Stimulated activated CD8-positive, alpha-beta memory T cell treated with anti-CD3 and anti-CD28 coated beads, Interleukin-15, amount 100 ng/mL, for 1 hour (primary cell): Measurements from ENCODE around the gene EXOC4.
"Not testable (repeated sequence)": the region's sequence is repeated elsewhere in the genome, so short reads cannot be mapped to it uniquely, and the experiment has no call there.

Experiments
- DNase-seq: peaks from one replicate; pipeline ENCODE4 v3.0.0-alpha.2; 2020; ENCODE audit warnings: low read depth

Gene EXOC4

DNA sequence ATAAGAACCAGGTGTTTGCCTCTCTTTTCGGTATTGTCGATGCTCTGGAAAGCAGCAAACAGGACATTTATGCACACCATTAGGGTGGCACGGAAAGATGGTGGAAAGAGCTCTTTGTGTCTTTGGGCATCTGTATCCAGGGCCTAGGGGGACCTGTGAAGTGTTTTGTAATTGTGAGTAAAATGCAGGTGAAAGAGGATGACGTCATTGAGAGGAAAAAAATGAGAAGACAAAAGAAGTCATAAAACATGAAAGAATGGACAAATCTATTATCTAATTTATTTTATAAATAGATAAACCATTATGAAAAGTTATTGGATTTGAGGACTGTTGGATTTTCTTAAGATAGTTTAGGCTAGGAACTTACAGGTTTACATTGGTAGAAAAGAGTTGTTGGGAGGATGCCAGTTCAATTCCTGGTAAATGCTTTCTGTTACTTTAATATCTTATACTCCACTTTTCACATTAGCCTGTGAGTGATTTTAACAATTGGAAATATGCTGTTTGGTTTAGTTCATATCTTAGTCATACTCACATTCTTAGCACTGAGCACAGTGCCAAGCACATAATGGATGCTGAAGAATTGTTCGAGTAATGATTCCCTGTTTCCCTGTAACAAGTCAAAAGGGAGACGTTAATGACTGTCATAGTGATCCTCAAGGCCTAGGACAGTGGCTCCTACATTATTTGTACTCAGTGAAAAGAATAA, 62.6 kb downstream of the EXOC4 start:
- no peak for DNase-seq

DNA sequence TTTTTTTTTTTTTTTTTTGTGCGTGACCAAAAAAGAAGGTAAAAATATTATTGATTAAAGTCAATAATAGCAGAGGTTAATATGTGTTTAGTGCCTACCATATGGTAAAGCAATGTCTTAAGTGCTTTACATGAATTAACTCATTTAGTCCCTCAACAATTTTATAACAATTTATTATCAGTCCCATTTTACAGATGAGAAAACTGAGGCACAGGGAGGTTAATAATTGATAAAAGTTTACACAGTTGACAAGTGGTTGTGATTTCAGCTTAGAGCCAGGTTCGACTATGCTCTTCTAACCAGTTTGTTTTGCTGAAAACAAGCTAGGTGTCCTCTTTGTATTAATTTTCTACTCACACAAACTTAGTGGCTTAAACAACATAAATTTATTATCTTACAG, 67.0 kb downstream of the EXOC4 start:
- no peak for DNase-seq

DNA sequence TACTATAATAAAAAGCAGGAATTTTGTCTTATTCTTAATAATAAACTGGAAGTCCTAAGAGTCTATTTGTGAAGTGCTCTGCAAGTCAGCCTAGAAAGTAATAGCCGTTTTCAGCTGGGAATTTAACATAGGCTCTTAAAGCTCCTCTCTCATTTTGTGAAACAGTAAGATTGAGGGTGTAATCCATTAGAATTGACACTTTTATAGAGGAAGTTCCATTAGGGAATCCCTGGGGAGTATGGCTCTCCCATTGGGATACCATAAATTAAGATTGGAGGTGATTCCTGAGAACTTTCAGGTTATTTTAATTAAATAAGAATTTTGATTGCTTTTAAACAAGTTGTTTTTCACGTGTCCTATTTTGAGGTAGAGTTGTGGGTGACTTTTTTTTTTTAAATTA, 68.0 kb downstream of the EXOC4 start:
- DNase-seq, result no peak

DNA sequence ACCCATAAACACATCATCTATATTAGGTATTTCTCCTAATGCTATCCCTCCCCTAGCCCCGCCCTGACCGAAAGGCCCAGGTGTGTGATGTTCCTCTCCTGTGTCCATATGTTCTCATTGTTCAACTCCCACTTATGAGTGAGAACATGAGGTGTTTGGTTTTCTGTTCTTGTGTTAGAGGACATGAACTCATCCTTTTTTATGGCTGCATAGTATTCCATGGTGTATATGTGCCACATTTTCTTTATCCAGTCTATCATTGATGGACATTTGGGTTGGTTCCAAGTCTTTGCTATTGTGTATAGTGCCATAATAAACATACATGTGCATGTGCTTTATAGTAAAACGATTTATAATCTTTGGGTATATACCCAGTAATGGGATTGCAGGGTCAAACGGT, 68.5 kb downstream of the EXOC4 start:
- DNase-seq, result not testable (repeated sequence)

DNA sequence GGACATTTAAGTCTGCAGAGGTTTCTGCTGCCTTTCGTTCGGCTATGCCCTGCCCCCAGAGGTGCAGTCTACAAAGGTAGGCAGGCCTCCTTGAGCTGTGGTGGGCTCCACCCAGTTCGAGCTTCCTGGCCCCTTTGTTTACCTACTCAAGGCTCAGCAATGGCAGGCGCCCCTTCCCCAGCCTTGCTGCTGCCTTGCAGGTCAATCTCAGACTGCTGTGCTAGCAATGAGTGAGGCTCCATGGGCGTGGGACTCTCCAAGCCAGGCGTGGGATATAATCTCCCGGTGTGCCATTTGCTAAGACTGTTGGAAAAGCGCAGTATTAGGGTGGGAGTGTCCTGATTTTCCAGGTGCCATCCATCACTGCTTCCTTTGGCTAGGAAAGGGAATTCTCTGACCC, 73.9 kb downstream of the EXOC4 start:
- not testable (repeated sequence) for DNase-seq

DNA sequence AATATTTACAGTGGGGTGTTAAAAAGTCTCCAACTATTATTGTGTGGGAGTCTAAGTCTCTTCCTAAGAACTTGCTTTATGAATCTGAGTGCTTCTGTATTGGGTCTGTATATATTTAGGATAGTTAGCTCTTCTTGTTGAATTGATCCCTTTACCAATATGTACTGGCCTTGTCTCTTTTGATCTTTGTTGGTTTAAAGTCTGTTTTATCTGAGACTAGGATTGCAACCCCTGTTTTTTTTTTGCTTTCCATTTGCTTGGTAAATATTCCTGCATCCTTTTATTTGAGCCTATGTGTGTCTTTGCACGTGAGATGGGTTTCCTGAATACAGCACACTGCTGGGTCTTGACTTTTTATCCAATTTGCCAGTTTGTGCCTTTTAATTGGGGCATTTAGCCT, 75.1 kb downstream of the EXOC4 start:
- not testable (repeated sequence) for DNase-seq

DNA sequence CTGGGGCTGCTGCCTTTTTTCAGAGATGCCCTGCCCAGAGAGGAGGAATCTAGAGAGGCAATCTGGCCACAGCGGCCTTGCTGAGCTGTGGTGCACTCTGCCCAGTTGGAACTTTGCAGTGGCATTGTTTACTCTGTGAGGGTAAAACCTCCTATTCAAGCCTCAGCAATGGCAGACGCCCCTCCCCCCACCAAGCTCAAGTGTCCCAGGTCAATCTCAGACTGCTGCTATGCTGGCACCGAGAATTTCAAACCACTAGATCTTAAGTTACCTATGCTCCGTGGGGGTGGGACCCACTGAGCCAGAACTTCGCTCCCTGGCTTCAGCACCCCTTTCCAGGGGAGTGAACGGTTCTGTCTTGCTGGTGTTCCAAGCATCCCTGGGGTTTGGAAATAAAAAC, 77.2 kb downstream of the EXOC4 start:
- DNase-seq, result no peak

DNA sequence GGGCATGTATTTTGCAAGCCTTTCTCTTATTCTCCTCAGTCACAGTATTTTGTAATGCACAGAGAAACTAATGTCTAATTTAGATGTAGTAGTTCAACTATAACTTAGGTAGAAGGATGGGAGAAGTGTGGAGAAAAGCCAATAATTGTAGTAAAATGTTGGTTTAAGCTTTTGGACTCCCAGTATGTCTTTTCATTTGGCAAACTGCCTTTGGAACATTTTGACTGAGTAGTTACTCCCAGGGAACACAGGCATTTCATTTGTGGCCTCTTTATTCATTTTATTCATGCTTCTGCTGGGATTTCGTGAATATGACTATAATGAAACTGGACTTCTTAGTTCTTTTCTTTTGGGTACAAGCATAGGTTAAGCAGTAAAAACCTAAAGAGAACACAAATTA, 79.0 kb downstream of the EXOC4 start:
- no peak for DNase-seq

DNA sequence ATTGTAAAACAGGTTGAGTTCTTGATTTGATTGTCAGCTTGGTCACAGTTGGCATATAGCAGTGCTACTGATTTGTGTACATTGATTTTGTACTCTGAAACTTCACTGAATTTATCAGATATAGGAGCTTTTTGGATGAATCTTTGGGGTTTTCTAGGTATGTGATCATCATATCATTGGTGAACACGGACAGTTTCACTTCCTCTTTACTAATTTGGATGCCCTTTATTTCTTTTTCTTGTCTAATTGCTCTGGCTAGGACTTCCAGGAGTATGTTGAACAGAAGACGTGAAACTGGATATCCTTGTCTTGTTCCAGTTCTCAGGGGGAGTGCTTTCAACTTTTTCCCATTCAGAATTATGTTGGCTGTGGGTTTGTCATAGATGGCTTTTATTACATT, 86.9 kb downstream of the EXOC4 start:
- DNase-seq, result no peak

DNA sequence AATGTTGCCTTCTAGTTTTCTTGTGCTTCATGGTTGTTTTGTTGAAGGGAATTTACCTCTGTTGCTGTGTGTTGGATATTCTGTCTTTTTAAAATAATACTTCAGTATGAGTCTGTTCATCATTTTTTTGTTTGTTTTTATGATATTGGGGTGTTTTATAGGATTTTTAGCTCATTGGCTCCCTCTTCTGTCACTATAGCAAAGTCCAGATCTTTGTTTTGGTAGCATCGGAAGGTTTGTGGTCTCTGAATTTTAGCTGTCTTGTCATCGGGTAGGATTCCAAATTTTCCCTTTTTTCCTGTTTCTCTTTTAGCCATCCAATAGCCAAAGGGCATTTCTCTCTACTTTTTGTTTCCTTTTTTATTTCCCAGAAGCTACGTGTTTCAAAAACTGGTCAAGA, 91.4 kb downstream of the EXOC4 start:
- no peak for DNase-seq

DNA sequence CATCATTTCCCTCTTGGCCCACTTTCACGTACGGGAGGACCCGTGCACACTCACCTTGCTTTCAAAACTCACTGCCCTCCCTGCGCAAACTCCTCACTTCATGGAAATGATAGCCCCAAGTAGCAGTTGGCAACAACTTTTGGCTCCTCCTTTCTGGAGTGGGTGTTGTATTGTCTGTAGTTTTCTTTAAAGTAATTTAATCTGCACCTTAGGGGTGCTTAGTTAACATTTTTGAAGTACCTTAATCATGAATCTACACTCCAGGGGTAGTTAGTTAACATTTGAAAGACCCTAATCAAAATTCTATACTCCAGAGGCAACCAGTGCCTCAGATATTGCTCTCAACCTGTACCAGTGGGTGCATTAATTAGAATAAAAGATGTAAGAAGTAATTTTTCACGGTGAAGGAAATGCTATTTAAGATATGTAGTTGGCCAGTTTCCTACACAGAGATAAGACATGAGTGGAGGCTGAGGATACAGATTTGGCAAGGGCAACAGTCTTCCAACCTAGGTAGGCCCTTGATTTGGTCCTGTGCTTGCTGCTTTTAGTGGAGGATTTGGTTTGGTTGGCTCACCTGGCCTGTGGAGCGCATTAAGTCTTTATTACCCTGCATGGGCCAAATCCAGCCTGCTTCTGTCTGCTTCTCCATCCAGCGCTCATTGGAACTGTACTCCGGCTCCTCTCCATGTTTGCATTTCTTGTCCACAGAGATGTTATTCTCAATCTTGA, 93.0 kb downstream of the EXOC4 start:
- no peak for DNase-seq

DNA sequence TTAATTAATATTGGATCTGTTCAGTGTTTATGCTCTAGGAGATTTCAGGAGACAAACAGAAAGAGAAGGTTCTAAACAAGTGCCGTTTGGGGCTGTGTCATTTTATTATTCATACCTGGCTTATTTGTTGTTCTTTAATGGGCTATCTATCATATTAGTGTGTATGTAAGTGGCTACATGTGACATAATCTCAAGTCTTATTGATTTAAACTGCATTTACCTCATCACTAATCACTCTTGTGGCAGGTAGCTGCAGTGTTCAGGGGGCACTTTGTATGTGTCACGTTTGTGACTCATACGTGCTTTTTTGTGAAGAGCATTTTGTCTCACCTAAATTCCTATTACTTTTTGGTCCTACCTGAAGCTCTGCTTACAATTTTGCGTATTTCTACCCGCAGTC, 95.4 kb downstream of the EXOC4 start:
- DNase-seq, result no peak

DNA sequence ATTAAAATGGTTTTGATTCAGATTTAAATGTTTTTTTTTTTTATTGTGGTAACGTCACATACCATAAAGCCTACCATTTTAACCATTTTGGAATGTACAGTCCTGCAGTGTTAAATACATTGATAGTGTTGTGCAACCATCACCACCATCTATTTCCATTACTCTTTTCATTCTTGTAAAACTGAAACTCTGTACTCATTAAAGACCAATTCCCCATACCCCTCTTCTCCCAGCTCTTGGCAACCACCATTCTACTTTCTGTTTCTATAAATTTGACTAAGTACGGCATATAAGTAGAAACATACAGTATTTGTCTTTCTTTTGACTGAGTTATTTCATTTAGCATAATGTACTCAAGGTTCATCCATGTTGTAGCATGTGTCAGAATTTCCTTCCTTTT, 96.2 kb downstream of the EXOC4 start:
- no peak for DNase-seq

DNA sequence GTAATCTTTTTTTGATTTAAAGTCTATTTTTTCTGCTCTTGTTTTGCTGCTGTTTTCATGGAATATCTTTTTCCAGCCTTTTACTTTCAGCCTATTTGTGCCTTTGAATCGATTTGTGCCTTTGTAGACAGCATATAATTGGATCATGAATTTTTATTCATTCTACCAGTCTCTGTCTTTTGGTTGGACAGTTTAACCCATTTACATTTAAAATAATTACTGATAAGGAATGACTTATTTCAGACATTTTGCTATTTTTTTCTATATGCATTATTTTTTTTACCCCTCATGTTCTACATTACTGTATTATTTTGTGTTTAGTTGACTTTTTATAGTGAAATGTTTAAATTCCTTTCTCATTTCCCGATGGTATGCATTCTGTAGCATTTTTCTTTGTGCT, 99.6 kb downstream of the EXOC4 start:
- no peak for DNase-seq

DNA sequence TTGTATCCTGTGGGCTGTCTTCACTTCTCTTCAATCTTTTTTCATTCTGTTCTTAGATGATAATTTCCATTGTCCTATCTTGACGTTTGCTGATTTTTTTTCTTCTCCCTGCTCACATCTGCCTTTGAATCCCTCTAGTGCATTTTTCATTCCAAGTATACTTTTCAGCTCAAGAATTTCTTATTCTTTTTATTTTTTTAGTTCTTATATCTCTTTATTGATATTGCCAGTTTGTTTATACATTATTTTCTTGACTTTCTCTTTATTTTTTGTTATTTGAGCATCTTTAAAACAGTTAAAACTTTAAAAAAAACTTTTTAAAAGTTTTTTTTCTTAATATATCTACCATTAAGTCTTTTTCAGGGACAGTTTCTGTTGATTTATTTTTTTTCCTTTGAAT, 100.9 kb downstream of the EXOC4 start:
- DNase-seq, result no peak

DNA sequence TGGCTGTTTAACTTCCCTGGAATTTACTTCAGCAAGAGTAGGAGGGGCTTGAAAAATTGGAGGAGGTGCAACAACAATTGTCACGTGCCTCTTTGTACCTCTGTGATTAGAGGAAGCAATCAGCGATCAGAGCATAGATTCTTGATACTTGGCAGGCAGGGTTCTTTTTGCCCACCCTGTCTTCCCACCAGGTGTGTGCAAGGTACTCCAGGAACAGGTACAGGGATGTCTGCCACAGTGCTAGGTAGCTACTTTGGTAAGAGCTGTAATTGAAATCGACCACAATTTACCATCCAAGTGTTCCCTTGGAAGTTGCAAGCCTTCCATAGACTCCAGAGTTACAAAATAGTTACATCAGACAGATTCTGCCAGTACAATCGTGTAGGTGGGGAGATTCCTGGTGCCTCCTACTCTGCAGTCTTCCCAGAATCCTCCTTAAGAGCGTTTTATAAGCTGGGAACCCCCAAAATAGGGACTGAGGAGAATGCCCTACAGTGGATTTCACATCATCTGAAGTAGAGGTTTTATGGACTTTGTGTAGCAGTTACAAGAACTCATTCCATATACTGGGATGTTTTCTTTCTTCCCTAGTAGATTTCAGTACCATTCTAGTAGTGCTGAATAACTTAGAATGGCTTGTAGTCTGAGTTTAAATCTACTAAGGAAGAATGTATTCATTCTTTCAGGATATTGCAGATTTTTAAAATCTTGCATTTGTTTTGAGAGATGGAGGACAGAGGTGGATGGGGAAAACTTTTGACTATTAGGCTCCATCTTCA, 101.9 kb downstream of the EXOC4 start:
- no peak for DNase-seq

DNA sequence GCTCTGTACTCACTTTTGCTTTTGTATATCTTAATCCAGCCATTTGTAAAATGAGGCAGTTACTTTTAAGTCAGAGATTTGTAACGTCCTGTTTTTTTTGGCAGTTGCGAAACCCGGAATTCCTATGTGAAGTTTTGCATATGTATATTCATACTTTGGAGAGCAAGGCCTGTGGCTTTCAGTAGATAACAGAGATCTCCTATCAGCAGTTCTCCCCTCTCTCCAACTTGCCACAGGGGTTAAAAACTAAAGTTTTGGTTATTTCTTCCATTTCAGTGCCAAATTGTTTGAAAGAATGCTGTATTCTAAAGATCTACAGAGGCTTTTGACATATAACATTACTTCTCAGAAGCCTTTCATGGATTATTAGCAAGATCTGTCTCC, 102.4 kb downstream of the EXOC4 start:
- DNase-seq, result no peak

DNA sequence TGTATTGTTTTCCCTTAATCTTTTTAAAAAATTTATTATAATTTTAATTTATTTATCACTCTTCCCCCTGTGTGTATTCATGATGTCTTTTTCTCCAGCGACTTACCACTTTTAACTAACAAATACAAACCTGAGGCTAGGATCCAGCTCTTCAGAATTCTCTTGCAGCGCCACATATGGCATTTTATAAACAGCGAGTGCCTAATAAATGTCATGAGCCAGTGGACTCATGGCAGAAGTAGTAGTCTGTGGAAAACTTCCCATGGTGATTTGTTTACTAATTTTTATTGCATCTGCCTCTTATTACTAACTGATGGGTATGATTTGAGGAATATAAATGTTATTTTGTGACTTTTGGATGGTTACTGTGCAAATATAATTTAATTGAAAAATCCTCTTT, 102.9 kb downstream of the EXOC4 start:
- DNase-seq, result no peak

DNA sequence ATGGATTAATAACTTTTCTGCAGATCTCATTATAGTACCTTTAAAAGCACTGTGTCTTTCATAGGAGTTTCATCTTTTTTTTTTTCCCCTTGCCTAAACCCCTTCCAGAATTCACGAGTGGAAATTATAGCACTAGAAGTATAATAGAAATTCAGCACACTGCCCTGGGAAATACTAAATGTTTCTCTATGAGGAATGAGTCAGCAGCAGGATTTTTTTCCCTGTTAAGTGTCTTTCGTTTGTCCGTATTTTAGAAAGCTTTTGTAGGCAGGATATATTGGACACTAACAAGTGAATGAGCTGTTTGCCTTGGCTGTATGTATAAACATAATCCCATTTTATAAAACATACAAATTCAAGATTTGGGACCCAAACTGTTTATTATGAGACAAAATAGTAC, 105.8 kb downstream of the EXOC4 start:
- DNase-seq, result no peak

DNA sequence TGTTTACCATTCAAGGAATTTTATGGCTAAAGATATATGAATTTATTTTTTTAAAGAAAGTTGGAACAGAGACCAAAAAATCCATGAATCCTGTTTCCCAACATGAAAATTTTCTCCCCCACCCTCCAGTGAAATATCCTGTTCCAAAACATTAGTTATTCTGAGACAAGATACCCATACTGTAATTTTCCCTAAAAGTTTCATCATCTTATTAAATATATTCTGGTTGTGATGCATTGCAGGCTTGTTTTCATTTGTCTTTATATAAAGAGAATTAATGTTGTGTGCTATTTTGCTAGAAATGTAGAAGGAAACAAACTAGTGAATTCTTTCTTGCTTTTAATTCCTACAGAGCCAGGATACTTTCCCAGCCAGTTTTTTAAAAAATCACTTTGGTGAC, 106.6 kb downstream of the EXOC4 start:
- no peak for DNase-seq

DNA sequence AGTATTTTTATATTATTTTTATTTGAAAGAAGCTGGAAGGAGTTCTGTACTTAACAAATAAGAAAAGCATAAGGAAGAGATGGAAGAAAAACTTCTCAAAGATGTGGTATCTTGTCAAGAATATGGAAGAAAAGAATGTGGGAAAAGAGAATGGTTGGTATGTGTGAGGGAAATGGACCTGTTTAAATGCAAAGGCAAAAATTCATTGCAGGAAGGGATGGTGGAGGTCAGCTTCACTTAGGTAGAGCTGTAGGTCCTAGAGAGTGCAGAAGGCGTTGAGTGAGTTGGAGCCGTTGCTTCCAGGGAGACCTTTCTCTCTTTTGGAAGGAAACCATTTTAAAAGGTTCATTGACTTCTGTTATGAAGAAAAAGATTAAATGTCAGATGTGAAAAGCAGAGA, 107.3 kb downstream of the EXOC4 start:
- DNase-seq, result no peak

DNA sequence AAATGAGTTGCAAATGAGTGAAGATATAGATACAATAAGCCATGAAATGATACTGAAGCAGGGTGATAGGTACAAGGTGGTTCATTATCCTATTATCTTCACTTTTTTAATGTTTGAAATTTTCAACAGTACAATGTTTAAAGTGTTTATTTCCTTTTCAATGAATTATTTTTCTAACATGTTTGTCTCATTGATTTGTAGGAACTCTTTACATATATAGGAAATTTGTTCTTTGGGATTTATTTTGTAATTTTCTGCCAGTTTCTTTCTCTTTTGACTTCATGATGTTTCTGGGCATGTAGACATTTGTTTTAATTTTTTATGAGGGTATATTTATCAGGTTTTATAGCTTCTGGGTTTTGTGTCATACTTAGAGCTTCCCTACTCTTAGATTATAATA, 108.9 kb downstream of the EXOC4 start:
- no peak for DNase-seq

DNA sequence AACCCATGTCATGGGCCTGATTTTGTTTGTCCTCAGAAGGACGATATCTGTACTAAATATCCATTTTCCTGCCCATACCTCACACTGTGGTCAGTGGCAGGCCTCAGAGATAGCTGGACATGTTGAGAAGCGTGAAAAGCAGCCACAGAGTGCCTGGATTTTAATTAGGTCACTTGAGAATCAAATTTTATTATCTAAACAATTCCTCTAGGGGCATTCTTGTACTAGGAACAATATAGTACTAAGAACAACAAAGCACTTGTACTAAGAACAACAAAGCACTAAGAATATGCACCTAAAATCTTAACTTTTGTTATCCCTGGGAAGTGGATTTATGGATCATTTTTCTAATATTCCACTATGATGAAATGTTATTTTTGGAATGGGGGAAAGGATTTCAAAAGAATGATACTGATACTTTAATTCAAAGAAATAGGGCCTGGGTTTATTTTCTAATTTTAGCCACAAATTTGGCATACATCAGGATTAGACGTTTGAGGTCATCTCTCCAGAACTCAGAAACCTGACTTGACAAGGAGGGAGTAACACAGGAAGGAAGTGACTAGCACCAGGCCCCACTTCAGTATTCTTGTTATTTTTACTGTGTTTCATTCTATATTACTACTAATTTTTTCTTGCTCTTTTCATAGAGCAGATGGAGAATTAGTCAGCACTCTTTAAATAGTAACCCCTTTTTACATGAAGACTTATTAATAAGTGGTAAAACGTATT, 112.2 kb downstream of the EXOC4 start:
- DNase-seq, result no peak
